DMS53 treated with DMSO at 0.1 percent for 48 hours (cell line): Measurements from ENCODE around the gene FBLN2.
"Not testable (repeated sequence)": the region's sequence is repeated elsewhere in the genome, so short reads cannot be mapped to it uniquely, and the experiment has no call there.

Source experiments
- DNase-seq: peaks from one replicate; lab custom pipeline; 2025; ENCODE audit not compliant: unreplicated experiment; lab: John Stamatoyannopoulos, UW

The FBLN2 gene

DNA sequence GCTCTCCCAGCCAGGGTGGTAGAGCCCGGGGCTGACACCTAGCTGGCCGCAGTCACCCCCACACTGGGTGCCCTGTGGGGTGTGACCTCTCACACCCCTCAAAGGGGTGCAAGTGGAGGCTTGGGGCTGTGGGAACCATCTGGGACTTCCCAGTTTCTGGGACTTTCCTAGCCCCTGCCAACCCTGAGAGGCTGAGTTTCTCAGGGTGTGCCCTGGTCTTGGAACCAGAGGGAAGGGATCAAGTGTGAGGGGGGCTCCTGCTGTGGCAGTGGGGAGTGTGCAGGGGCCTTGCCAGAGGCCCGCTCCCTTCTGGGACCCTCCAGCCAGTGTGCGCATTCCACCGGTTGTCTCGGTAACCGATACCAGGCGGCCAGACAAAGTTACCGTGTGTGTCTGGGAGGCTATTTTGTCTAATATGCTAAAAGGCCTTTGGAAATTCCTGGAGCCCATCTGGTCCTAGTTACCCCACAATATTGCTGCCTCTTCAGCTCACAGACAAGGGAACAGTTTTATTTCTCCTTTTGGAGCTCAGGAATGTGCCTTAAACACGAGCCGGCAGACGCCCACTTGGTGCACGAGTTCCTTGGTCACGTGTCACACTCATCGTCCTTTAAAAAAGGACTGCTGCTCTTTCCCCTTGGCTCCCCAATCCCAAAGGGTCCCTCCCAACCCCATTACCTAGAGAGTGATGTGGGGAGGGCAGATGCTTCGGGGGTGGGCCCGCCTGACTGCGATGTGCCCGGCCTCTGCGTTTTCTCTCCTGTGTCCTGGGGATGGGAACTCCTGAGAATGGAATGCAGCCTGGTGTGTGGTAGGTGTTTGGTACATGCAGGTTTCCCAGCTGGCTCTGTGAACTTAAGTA, 35.6 kb upstream of the FBLN2 start:
- DNase-seq, result no peak

GRCh38 chr3:13513913-13514517, 34.9 kb upstream of the FBLN2 start:
- DNase-seq, result no peak

- no peak for DNase-seq
Observed at GRCh38 chr3:13514639-13515435, 34.1 kb upstream of the FBLN2 start.

DNA sequence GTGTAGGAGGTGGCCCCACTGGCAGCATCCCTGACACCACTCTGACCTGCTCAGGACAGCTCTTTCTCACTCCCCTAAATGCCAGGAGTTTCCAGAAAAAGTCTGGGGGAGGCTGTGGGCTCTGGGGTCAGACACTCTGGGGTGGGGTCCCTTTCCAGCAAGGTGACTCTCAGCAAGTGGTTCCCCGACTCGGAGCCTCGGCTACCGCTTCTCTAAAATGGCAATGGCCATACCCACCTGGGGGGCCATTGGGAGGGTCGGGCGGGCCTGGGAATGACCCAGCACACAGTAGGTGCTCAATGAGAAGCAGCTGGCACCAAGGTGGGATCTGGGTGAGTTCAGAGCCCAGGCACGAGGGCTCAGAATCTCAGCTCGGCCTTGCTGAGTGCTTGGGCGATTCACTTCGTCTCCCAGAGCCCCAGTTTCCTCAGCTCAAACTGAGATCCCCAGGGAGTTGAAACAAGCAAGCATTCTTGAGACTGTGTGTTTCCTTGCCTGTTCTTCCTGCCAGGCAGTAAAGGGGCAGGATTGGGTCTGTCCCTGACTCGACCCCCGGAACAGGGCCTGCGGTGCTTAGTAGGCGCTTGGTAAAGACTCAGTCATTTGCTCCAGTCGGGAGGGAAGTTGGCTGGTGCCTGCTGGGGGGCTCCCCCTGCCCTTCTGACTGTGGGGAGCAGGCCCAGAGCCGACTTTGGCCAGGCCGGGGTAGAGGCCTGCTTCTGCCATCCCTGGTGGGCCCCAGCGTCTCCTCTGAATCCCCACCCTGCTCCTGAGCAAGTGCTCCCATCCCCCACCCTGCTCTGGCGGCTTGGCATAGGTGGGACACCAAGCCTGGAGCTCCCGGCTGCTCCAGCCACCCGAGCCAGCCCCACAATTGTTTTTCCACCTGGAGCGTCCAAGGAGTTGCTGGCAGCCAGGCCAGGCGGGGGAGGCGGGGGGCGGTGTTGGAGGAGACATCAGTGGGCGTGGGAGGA, 32.9 kb upstream of the FBLN2 start:
- no peak for DNase-seq

DNA sequence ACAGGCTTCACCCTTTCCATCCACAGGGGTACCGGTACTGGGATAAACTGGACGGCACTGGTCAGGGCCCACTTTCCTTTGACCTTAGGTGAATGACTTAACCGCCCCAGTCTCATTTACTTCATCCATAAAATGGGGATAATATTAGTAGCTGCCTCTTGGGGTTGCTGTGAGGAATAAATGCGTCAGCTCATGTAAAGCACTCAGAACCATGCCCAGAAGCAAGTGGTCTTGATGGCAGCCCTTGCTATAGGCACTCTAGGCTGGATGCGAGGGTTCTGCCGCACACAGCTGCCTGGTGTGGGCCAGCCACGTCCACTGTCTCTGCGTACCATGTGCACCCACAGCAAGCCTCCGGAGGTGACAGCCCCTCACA, 32.2 kb upstream of the FBLN2 start:
- no peak for DNase-seq

GRCh38 chr3:13517253-13517977, 31.5 kb upstream of the FBLN2 start:
- no peak for DNase-seq

DNA sequence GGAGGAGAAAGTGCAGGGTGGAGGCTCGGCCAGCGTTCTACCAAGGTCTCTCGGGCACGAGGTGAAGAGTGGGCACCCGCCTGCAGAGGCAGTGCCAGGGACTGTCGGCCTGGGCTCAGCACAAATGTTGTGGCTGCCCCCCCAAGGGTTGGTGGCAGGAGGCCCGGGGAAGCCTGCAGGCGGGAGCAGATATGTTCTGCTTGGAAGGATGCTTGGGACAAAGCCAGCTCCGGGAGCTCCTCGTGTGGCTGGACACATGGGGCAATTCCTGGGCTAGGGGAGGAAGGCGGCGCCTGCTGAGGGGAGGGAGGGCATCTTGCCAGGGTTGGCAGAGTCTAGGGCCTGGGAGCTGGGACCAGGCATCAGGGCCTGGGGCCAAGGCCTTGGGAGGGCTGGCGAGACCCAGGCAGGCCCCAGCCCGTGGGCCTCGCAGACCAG, 30.4 kb upstream of the FBLN2 start:
- no peak for DNase-seq

DNA sequence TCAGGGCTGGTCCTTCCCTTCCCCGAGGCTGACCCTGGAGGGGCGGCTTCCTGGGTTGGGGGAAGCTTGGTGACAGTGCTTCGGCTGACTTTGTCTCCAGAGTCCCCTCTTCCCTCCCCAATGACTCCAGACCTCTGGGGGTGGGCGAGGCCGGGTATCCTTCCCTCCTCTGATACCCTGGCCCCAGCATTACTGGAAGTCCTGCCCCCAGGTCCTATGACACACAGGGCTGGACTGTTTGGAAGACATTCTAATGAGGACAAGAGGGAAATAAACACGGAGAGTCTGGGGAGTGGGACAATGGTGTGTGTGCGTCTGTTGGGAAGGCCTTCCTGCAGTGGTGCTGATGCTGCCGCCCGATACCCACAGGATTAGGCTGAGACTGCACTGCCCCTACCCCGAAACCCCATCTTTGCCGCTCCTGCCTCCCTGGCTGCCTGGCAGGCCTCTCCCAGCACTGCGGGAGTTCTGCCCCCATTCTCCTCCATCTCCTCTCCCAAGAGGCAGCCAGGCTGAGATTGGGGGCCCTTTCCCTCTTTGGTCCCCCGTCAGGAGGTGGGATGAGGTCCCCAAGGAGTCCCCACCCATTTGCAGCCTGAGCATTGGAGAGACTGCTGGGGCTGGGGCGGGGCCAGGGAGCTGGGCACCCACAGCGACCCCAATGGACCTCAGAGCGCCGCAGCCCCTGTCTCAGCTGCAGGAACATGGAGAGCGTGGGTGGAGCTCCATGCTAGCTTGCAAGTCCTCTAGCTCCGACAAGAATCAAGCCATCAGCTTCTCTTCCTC, 29.7 kb upstream of the FBLN2 start:
- DNase-seq, result no peak

DNA sequence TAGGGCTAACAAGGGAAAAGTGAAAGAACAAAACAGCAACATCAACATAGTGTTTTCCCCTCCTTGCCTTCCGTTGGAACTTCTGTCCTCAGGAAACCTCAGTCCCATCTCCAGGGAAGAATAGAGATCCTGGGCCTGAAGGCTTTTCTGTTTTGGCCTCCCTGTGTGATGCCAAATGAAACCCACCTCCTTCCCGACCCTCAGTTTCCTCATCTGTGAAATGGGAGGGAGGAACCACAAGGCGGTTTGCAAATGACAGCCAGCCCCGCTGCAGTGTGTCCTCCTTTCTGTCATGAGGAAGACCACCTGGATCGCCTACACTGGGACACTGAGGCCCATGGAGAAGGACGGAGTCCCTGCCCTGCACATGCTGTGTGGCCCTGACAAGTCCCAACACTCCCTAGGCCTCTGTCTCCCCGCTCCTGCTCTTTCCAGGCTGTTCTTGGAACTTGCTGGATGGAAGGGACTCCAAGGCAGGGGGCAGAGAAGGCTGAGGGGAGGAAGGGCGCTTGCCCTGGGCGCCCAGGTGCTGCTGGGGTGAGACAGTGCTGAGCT, 28.5 kb upstream of the FBLN2 start:
- no peak for DNase-seq

- DNase-seq, result no peak
Observed at GRCh38 chr3:13521309-13521708, 27.6 kb upstream of the FBLN2 start.

DNA sequence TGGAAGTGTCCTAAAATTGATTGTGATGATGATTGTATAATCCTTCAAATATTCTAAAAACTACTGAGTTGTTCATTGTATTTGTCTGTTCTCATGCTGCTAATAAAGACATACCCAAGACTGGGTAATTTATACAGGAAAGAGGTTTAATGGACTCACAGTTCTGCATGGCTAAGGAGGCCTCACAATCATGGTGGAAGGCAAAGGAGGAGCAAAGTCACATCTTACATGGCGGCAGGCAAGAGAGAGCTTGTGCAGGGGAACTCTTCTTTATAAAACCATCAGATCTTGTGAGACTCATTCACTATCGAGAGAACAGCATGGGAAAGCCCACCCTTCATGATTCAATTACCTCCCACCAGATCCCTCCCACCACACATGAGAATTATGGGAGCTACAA, 27.2 kb upstream of the FBLN2 start:
- not testable (repeated sequence) for DNase-seq

- DNase-seq, result no peak
Observed at GRCh38 chr3:13522236-13522635, 26.7 kb upstream of the FBLN2 start.

DNA sequence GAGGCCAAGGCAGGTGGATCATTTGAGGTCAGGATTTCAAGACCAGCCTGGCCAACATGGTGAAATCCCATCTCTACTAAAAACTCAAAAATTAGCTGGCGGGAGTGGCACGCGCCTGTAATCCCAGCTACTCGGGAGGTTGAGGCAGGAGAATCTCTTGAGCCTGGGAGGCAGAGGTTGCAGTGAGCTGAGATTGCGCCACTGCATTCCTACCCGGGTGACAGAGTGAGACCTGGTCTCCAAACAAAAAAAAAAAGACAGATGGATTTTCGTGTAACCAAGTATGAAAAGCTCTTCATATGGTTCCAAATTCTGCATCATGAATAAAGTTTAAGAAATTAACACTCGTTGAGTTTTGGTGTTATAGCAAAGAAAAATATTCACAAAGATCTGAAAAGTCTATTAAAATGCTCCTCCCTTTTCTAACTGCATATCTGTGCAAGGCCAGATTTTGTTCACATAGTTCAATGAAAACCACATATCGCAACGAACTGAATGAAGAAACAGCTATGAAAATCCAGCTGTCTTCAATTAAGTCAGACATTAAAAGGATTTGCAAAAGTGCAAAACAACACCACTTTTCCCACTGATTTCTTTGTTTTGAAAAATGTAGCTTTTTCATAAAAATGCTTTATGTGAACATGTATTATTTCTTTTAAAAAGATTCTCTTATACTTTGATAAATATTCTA, 23.8 kb upstream of the FBLN2 start:
- DNase-seq, result no peak

- DNase-seq, result no peak
Observed at GRCh38 chr3:13525827-13526625, 22.9 kb upstream of the FBLN2 start.

DNA sequence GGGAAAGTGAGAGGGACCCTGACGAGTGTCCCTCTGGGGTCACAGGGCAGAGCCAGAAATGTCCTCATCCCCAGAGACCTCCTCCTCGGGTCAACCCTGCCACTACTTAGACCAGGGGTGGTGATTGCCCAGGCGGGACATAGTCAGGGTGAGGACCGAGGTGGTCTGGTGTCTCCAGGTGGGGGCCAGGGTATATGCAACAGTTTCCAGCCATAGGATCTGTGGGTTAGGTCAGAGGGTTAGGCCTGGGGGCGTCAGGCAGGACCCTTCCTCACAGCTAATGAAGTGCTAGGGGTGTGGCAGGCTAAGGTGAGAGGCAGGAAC, 22.3 kb upstream of the FBLN2 start:
- DNase-seq, result no peak

- DNase-seq, result no peak
Observed at GRCh38 chr3:13528217-13528867, 20.6 kb upstream of the FBLN2 start.
